GM12878 (cell line): ENCODE results near the gene LRP1B. TPM values are rescaled to one million over a fixed set of nuclear protein-coding genes. Genes with fewer than 3 reads are reported as not detected.

Experiments
- ATAC-seq: fragments of 200-7000 bp; cut with Tn5 transposase; 3 replicates; pipeline ENCODE4 v1.9.1; 2020; ENCODE audit warnings: mild to moderate bottlenecking, moderate library complexity
- BruUV-seq: library from RNA; stranded (reverse); fragments of 400-500 nt; replicated peaks from 2 replicates; lab custom pipeline; 2021; lab: Mats Ljungman, UMichigan
- CTCF ChIA-PET: fragments of 300-600 bp; sonication (Branson Sonifier 250); formaldehyde crosslinking; extraction: SDS; loops from one replicate; lab custom pipeline; 2021; ENCODE audit warnings: inconsistent platforms; lab: Yijun Ruan, JAX
- POLR2A ChIA-PET: fragments of 350-600 bp; formaldehyde crosslinking; extraction: SDS; loops from one replicate; lab custom pipeline; 2021; ENCODE audit warnings: inconsistent platforms; lab: Charles Lee
- RAD21 ChIA-PET: fragments of 300-600 bp; sonication (Branson Sonifier 250); formaldehyde crosslinking; loops from one replicate; lab custom pipeline; 2023; ENCODE audit warnings: antibody characterized with exemption; ENCODE audit not compliant: unreplicated experiment; lab: Charles Lee
- SMC1A ChIA-PET: fragments of 300-600 bp; sonication (Branson Sonifier 250); formaldehyde crosslinking; loops from one replicate; lab custom pipeline; 2023; ENCODE audit not compliant: unreplicated experiment, uncharacterized antibody; lab: Charles Lee
- DNase-seq: peaks from one replicate; pipeline ENCODE4 v3.0.0-alpha.2; 2011; ENCODE audit warnings: low read depth, low spot score
- FAIRE-seq: peaks from 3 replicates; lab custom pipeline; 2011; peaks lifted over from hg19 to GRCh38; lab: Jason Lieb, UNC
- H2AFZ ChIP-seq: 2 replicates; pipeline ENCODE4 v1.6.0; 2011; ENCODE audit warnings: low read depth, low read length, control low read depth; ENCODE audit not compliant: control insufficient read depth
- H3K27ac ChIP-seq: 2 replicates; pipeline ENCODE4 v1.5.1; 2011; ENCODE audit warnings: control low read depth; ENCODE audit not compliant: control insufficient read depth, insufficient read depth
- H3K27me3 ChIP-seq, 2 experiments: replicated peaks in 1 of 2; 2 replicates each; pipeline versions ENCODE4 v1.6.0 to v1.6.1; 2011; ENCODE audit warnings: low read length in 1 of 2; ENCODE audit not compliant: control insufficient read depth in 2 of 2, insufficient read depth in 2 of 2
- H3K36me3 ChIP-seq, 2 experiments: 2 replicates each; pipeline ENCODE4 v1.5.1; 2011; ENCODE audit warnings: low read length in 1 of 2; ENCODE audit not compliant: control insufficient read depth in 2 of 2, insufficient read depth in 2 of 2
- H3K4me1 ChIP-seq: 2 replicates; pipeline ENCODE4 v1.6.1; 2011; ENCODE audit warnings: mild to moderate bottlenecking, low read length, moderate library complexity, mixed read lengths; ENCODE audit not compliant: control insufficient read depth, insufficient read depth
- H3K4me2 ChIP-seq: 2 replicates; pipeline ENCODE4 v1.6.0; 2011; ENCODE audit warnings: control low read depth; ENCODE audit not compliant: control insufficient read depth, insufficient read depth
- H3K4me3 ChIP-seq: fragments of 200-600 bp; sonication (generic); 2 replicates; pipeline ENCODE4 v1.5.1; 2016
- H3K79me2 ChIP-seq: 2 replicates; pipeline ENCODE4 v1.6.0; 2011; ENCODE audit warnings: low read length; ENCODE audit not compliant: control insufficient read depth, insufficient read depth
- H3K9ac ChIP-seq: 2 replicates; pipeline ENCODE4 v1.8.0; 2011; ENCODE audit warnings: low read length, control low read depth, mixed read lengths; ENCODE audit not compliant: control insufficient read depth, insufficient read depth
- H3K9me3 ChIP-seq: replicated peaks from 3 replicates; pipeline ENCODE4 v1.5.1; 2011; ENCODE audit warnings: mild to moderate bottlenecking, low read length; ENCODE audit not compliant: control insufficient read depth, insufficient read depth
- H4K20me1 ChIP-seq: 2 replicates; pipeline ENCODE4 v1.6.0; 2011; ENCODE audit not compliant: control insufficient read depth, insufficient read depth
- CHD2 ChIP-seq: IDR thresholded peaks from 2 replicates; pipeline ENCODE4 v1.6.1; 2011; ENCODE audit warnings: low read depth, low read length, improper control_type of control experiment, borderline replicate concordance
- MLLT1 ChIP-seq: fragments of 450-650 bp; IDR thresholded peaks from 2 replicates; pipeline ENCODE4 v1.6.1; 2016; ENCODE audit warnings: mild to moderate bottlenecking
- PAX8 ChIP-seq: fragments of 450-650 bp; IDR thresholded peaks from 2 replicates; pipeline ENCODE4 v1.6.1; 2017; ENCODE audit warnings: mild to moderate bottlenecking, moderate library complexity
- TCF7 ChIP-seq: IDR thresholded peaks from 2 replicates; pipeline ENCODE4 v1.6.1; 2014; ENCODE audit warnings: antibody characterized with exemption, borderline replicate concordance
- YBX1 ChIP-seq: fragments of 450-650 bp; IDR thresholded peaks from 2 replicates; pipeline ENCODE4 v1.6.1; 2016; ENCODE audit warnings: antibody characterized with exemption
- ZNF687 ChIP-seq: fragments of 450-650 bp; IDR thresholded peaks from 2 replicates; pipeline ENCODE4 v1.6.1; 2017; ENCODE audit warnings: mild to moderate bottlenecking, moderate library complexity
- WGBS: methylation state at CpG from one replicate; pipeline ENCODE4 v1.1.6; 2016; ENCODE audit warnings: low lambda C conversion rate; ENCODE audit not compliant: insufficient replicate concordance, insufficient coverage; ENCODE audit errors: missing lambda C conversion rate; 5-methylcytosine and 5-hydroxymethylcytosine counted together
- in situ Hi-C: fragments of 300-500 bp; cut with MboI; formaldehyde crosslinking; loops from 9 replicates; pipeline ENCODE4 v1.14.3; 2018; ENCODE audit warnings: mixed read lengths
- intact Hi-C: fragments of 100-400 bp; cut with micrococcal nuclease; formaldehyde crosslinking; loops from one replicate; pipeline ENCODE4 v1.14.2; 2022; ENCODE audit not compliant: unreplicated experiment
- polyA plus RNA-seq, 11 experiments: library from polyadenylated mRNA; depleted of rRNA in 4 of 11; unstranded in 6 of 11; stranded (reverse) in 5 of 11; fragments of >200 nt; fragmentation: Nextera tagmentation in 4 of 11; fragmentation: Illumina TruSeq in 1 of 11; extraction: Ambion mirVana in 4 of 11; extraction: Trizol in 1 of 11; gene quantifications; 1 replicate in 1 of 11; 2 replicates in 10 of 11; pipeline versions ENCODE4 v1.2.1 to v1.2.3, GENCODE V29; 2011 to 2016; ENCODE audit warnings: inconsistent platforms in 2 of 11, missing spikeins in 2 of 11, low read depth in 1 of 11
- total RNA-seq, 4 experiments: library from RNA; depleted of rRNA in 3 of 4; stranded (reverse); fragments of >200 nt in 3 of 4; fragmentation: Illumina TruSeq in 1 of 4; extraction: Trizol in 1 of 4; gene quantifications; 2 replicates each; pipeline versions ENCODE4 v1.2.1 to v1.2.3, GENCODE V29; 2013 to 2021

Gene LRP1B
- total and polyA plus RNA-seq, 10 of the 15 experiments (the other 5 are each of a cell fraction or from before 2014, with no cell fraction given): under 0.01 to 0.06 (median 0.03) TPM; not detected in 5

GRCh38 chr2:141341444-141341843 lies 789.4 kb downstream of the LRP1B start:
- Histone ChIP-seq H3K4me3 (no peak overlapping the region), H4K20me1 (no peaks in the 10 kb centered on the region), H3K4me2 (no peak overlapping the region), H3K9me3 (no peaks in the 10 kb centered on the region), H3K79me2 (no peaks in the 10 kb centered on the region), H3K4me1 (no peaks in the 10 kb centered on the region), H3K27ac (no peak overlapping the region), H3K27me3 (no peaks in the 10 kb centered on the region), H3K36me3 (no peaks in the 10 kb centered on the region), H3K9ac (no peak overlapping the region), H2AFZ (no peak overlapping the region)
- intact Hi-C loops (no loop called here), in situ Hi-C loops (no loop called here)
- ChIA-PET SMC1A (interaction anchor here (0.5 to 0.7 kb wide), 2 partner anchors 53 to 654 kb away, joined by 3 read pairs; no protein-coding TSS in a partner anchor), POLR2A (no interaction called here), CTCF (no interaction called here), RAD21 (no interaction called here)
- ATAC-seq (no peak), FAIRE-seq (no peak), DNase-seq (no peak)
- BruUV-seq: no TSS peak
- 44% methylated on average over 2 of the region's 2 CpGs for WGBS
- TF ChIP-seq CHD2 (no peak), MLLT1 (no peak)

GRCh38 chr2:141331127-141331526 lies 799.7 kb downstream of the LRP1B start:
- ChIA-PET CTCF (no interaction called here), RAD21 (no interaction called here), POLR2A (no interaction called here), SMC1A (no interaction called here)
- FAIRE-seq: no peak
- no peaks in the 10 kb centered on the region for H4K20me1 ChIP-seq
- no TSS peak for BruUV-seq
- no peak overlapping the region for H2AFZ ChIP-seq
- no peak overlapping the region for H3K9ac ChIP-seq
- no peak overlapping the region for H3K4me3 ChIP-seq
- H3K36me3 ChIP-seq: no peaks in the 10 kb centered on the region
- no peak for ATAC-seq
- no peaks in the 10 kb centered on the region for H3K27me3 ChIP-seq
- H3K79me2 ChIP-seq: no peaks in the 10 kb centered on the region
- no peak overlapping the region for H3K4me2 ChIP-seq
- no peak for TF ChIP-seq YBX1
- no peak for TF ChIP-seq ZNF687
- no peak for TF ChIP-seq TCF7
- no peak for TF ChIP-seq PAX8
- no peaks in the 10 kb centered on the region for H3K4me1 ChIP-seq
- in situ Hi-C loops (no loop called here), intact Hi-C loops (no loop called here)
- H3K9me3 ChIP-seq: no peaks in the 10 kb centered on the region
- WGBS: 0% methylated on average over 1 of the region's 1 CpG
- H3K27ac ChIP-seq: no peak overlapping the region
- DNase-seq: no peak
